GM04503 (cell line): Measurements from ENCODE around the gene PPP1R1C.
A peak's percentile ranks its signal among the peaks of the same experiment; 100 is the strongest.
"Not testable (repeated sequence)": the region's sequence is repeated elsewhere in the genome, so short reads cannot be mapped to it uniquely, and the experiment has no call there.

Experiments used
- DNase-seq: peaks from one replicate; pipeline ENCODE4 v3.0.0-alpha.2; 2012; ENCODE audit warnings: low read depth

PPP1R1C gene

GRCh38 chr2:181985632-181986205, at the start of gene PPP1R1C:
Gene PPP1R1C, plus strand, starts transcription at chr2:181985853. Its CDS starts 258 bp downstream, at chr2:181986111.
- no peak for DNase-seq

GRCh38 chr2:181937473-181937872, 48.2 kb upstream of the PPP1R1C start:
- no peak for DNase-seq

- no peak for DNase-seq
These were observed 42.1 kb upstream of the PPP1R1C start for GRCh38 chr2:181943411-181944124.

GRCh38 chr2:181944164-181944913, 41.3 kb upstream of the PPP1R1C start:
- no peak for DNase-seq

GRCh38 chr2:181944914-181945291, 40.8 kb upstream of the PPP1R1C start:
- DNase-seq, result no peak

GRCh38 chr2:181946444-181947127, 39.1 kb upstream of the PPP1R1C start:
- no peak for DNase-seq

- no peak for DNase-seq
These were observed 38.4 kb upstream of the PPP1R1C start for GRCh38 chr2:181947273-181947672.

- no peak for DNase-seq
These were observed 37.4 kb upstream of the PPP1R1C start for GRCh38 chr2:181948227-181948626.

- DNase-seq, result peak; percentile 53
These were observed 36.6 kb upstream of the PPP1R1C start for GRCh38 chr2:181949047-181949446.

GRCh38 chr2:181952404-181953226, 33.0 kb upstream of the PPP1R1C start:
- no peak for DNase-seq

GRCh38 chr2:181953881-181954537, 31.6 kb upstream of the PPP1R1C start:
- DNase-seq, result no peak

- no peak for DNase-seq
These were observed 31.1 kb upstream of the PPP1R1C start for GRCh38 chr2:181954538-181954883.

GRCh38 chr2:181955010-181955409, 30.6 kb upstream of the PPP1R1C start:
- DNase-seq, result no peak

- not testable (repeated sequence) for DNase-seq
These were observed 29.8 kb upstream of the PPP1R1C start for GRCh38 chr2:181955866-181956265.

GRCh38 chr2:181957668-181958067, 28.0 kb upstream of the PPP1R1C start:
- no peak for DNase-seq

GRCh38 chr2:181958726-181959125, 26.9 kb upstream of the PPP1R1C start:
- no peak for DNase-seq

- no peak for DNase-seq
These were observed 26.1 kb upstream of the PPP1R1C start for GRCh38 chr2:181959508-181959907.

- not testable (repeated sequence) for DNase-seq
These were observed 24.5 kb upstream of the PPP1R1C start for GRCh38 chr2:181961167-181961566.

GRCh38 chr2:181962142-181962541, 23.5 kb upstream of the PPP1R1C start:
- no peak for DNase-seq

GRCh38 chr2:181970160-181970794, 15.4 kb upstream of the PPP1R1C start:
- no peak for DNase-seq

GRCh38 chr2:181971032-181971431, 14.6 kb upstream of the PPP1R1C start:
- DNase-seq, result no peak
